ENCODE measurements around the gene MASP2.
"Not testable (repeated sequence)": the region's sequence is repeated elsewhere in the genome, so short reads cannot be mapped to it uniquely, and the experiment has no call there.

MASP2 gene

GRCh38 chr1:11019971-11020370, 27.1 kb downstream of the MASP2 start:
- H3K27ac Mint-ChIP-seq, result no peak overlapping the region
- ATAC-seq (replicated peaks) (no peak), DNase-seq (no peak)
- no peaks in the 10 kb centered on the region for H3K9me3 Mint-ChIP-seq
- H3K4me3 Mint-ChIP-seq, result no peak overlapping the region
- H3K36me3 Mint-ChIP-seq (ENCODE audit: insufficient read depth), result peaks cover 98% of the 10 kb centered on the region
- H3K4me1 Mint-ChIP-seq (ENCODE audit: low read depth in 2 of 2), result peaks cover 16 to 42% of the 10 kb centered on the region in 2 donors
- no peaks in the 10 kb centered on the region for H3K27me3 Mint-ChIP-seq

GRCh38 chr1:11019358-11019757, 27.7 kb downstream of the MASP2 start:
- H3K9me3 Mint-ChIP-seq; ATAC-seq (replicated peaks); H3K4me3 Mint-ChIP-seq; H3K27ac Mint-ChIP-seq; H3K27me3 Mint-ChIP-seq; DNase-seq: not testable (repeated sequence)
- Mint-ChIP-seq H3K36me3 (ENCODE audit: insufficient read depth) (peaks cover 100% of the 10 kb centered on the region), H3K4me1 (ENCODE audit: low read depth in 2 of 2) (peaks cover 21 to 42% of the 10 kb centered on the region in 2 donors)

GRCh38 chr1:11013160-11013531, 33.9 kb downstream of the MASP2 start:
- ATAC-seq (replicated peaks) (no peak), DNase-seq (no peak)
- Mint-ChIP-seq H3K27ac (peak overlapping the region; percentile 97 to 98), H3K27me3 (no peaks in the 10 kb centered on the region), H3K4me1 (ENCODE audit: low read depth in 2 of 2) (peaks cover 23 to 29% of the 10 kb centered on the region in 2 donors), H3K4me3 (peak overlapping the region; percentile 85 to 86), H3K9me3 (no peaks in the 10 kb centered on the region), H3K36me3 (ENCODE audit: insufficient read depth) (peaks cover 64% of the 10 kb centered on the region)

DNA sequence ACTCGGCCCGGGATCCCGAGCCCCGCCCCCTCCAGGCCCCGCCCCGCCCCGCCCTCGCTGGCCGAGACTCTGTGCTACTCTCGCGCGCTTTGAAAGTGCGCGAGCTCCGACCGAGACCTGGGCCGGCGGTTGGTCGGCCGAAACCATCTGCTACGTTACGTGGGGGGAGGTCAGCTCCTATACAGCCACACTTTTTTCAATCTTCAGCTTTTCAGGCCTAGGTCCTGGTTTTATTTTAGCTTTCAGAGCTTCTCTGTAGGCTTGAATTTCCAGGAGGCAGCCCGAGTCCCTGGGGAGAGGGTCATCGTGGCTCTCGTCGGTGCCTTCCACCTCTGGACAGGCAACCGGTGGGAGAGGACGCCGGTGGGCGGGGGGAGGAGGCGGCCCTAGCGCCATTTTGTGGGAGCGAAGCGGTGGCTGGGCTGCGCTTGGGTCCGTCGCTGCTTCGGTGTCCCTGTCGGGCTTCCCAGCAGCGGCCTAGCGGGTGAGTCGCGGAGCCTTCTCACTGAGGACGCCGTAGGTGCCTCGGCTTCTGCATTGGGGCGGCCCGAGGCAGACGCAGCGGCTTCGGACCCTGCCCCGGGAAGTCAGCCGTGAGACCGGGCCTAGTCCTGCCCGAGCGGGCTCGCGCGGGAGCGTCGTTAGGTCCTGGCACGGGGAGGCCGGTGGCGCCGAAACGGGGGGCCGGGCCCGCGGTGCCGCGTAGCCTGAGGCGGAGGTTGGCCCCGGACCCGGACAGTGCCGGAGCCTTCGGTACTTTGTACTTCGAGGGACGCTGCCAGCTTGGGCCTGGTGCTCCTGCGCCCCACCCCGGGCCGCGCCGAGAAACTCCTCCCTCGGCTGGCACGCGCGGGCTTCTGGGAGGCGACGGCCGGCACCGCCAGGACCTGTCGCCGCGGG, 34.5 kb downstream of the MASP2 start, which contains the start of gene TARDBP:
Gene TARDBP (plus strand): TSS at position 395 of the 900 bp plus-strand sequence. CDS start 1,074 bp downstream, outside the sequence.
- peak within 1 kb of the TSS; percentile 85 to 86 for H3K4me3 Mint-ChIP-seq
- peaks cover 57% of the 10 kb centered on the region for H3K36me3 Mint-ChIP-seq (ENCODE audit: insufficient read depth)
- H3K4me1 Mint-ChIP-seq (ENCODE audit: low read depth in 2 of 2), result peaks cover 23 to 27% of the 10 kb centered on the region in 2 donors
- ATAC-seq (replicated peaks), result peak; percentile 86
- peak within 1 kb of the TSS; percentile 97 to 98 for H3K27ac Mint-ChIP-seq
- no peaks in the 10 kb centered on the region for H3K27me3 Mint-ChIP-seq
- H3K9me3 Mint-ChIP-seq, result no peaks in the 10 kb centered on the region
- peak; percentile 88 to 93 (median 89) for DNase-seq

- Mint-ChIP-seq H3K4me3 (no peak overlapping the region), H3K4me1 (ENCODE audit: low read depth in 2 of 2) (no peaks in the 10 kb centered on the region), H3K9me3 (no peaks in the 10 kb centered on the region), H3K27me3 (no peaks in the 10 kb centered on the region), H3K36me3 (ENCODE audit: insufficient read depth) (no peaks in the 10 kb centered on the region), H3K27ac (no peak overlapping the region)
- ATAC-seq (replicated peaks), result no peak
- no peak for DNase-seq
Measured at GRCh38 chr1:11000526-11000925, 46.5 kb downstream of the MASP2 start.

DNA sequence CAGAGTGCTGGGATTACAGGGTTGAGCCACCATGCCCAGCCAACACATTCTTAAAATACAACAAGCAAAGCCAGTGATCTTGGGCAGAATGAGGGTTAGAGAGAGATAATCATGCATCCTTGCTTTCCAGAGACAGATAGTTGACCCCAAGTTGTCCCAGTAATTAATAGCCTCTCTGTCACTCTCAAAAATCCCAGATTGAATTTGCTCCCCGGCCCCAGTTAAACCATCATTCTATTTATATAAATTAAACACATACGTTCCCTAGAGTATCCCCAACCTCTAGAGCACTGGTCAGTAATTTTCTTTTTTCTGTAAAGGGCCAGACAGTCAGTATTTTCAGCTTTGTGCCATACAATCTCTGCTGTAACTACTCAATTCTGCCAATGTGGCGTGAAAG, 50.9 kb downstream of the MASP2 start:
- no peaks in the 10 kb centered on the region for H3K9me3 Mint-ChIP-seq
- no peak for ATAC-seq (replicated peaks)
- no peak overlapping the region for H3K27ac Mint-ChIP-seq
- H3K36me3 Mint-ChIP-seq (ENCODE audit: insufficient read depth), result no peaks in the 10 kb centered on the region
- DNase-seq, result no peak
- H3K27me3 Mint-ChIP-seq, result no peaks in the 10 kb centered on the region
- no peaks in the 10 kb centered on the region for H3K4me1 Mint-ChIP-seq (ENCODE audit: low read depth in 2 of 2)
- no peak overlapping the region for H3K4me3 Mint-ChIP-seq

- DNase-seq (no peak), ATAC-seq (replicated peaks) (no peak)
- no peaks in the 10 kb centered on the region for H3K27me3 Mint-ChIP-seq
- H3K4me3 Mint-ChIP-seq, result no peak overlapping the region
- H3K9me3 Mint-ChIP-seq, result no peaks in the 10 kb centered on the region
- H3K36me3 Mint-ChIP-seq (ENCODE audit: insufficient read depth), result no peaks in the 10 kb centered on the region
- H3K4me1 Mint-ChIP-seq (ENCODE audit: low read depth in 2 of 2), result no peaks in the 10 kb centered on the region
- no peak overlapping the region for H3K27ac Mint-ChIP-seq
Measured at GRCh38 chr1:10992864-10993263, 54.2 kb downstream of the MASP2 start.

DNA sequence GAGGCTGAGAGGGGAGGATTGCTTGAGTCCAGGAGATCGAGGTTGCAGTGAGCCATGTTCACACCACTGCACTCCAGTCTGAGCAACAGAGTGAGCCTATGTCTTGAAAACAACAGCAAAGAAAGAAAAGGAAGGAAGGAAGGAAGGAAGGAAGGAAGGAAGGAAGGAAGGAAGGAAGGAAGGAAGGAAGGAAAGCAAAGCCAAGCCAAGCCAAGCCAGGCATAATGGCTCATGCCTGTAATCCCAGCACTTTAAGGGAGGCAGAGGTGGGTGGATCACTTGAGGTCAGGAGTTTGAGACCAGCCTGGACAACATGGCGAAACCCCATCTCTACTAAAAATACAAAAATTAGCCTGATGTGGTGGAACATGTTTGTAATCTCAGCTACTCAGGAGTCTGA, 55.0 kb downstream of the MASP2 start:
- not testable (repeated sequence) for ATAC-seq (replicated peaks); H3K4me1 Mint-ChIP-seq (ENCODE audit: low read depth in 2 of 2); H3K27ac Mint-ChIP-seq; H3K36me3 Mint-ChIP-seq (ENCODE audit: insufficient read depth); H3K27me3 Mint-ChIP-seq; DNase-seq; H3K4me3 Mint-ChIP-seq; H3K9me3 Mint-ChIP-seq

DNA sequence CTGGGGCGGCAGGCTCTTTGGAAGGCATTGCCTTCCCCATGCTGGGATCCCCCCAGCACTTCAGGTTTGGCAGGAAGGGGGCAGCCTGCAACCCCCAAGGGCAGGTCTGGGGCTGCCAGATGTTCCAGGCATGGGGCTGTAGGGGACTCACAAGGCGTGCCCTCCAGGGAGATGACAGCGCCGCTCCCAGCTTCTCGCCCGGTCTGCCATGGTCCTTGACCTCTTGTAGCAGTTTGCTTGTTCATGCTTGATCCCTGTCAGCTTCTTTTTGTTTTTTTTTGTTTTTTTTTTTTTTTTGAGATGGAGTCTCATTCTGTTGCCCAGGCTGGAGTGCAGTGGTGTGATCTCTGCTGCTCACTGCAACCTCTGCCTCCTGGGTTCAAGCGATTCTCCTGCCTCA, 56.2 kb downstream of the MASP2 start:
- Mint-ChIP-seq H3K27ac (no peak overlapping the region), H3K9me3 (no peaks in the 10 kb centered on the region), H3K4me3 (no peak overlapping the region), H3K27me3 (peaks cover 0 to 5% of the 10 kb centered on the region in 2 donors), H3K36me3 (ENCODE audit: insufficient read depth) (no peaks in the 10 kb centered on the region), H3K4me1 (ENCODE audit: low read depth in 2 of 2) (no peaks in the 10 kb centered on the region)
- DNase-seq (no peak), ATAC-seq (replicated peaks) (no peak)

GRCh38 chr1:10989920-10990516, 57.0 kb downstream of the MASP2 start:
- ATAC-seq (replicated peaks); H3K27ac Mint-ChIP-seq; H3K36me3 Mint-ChIP-seq (ENCODE audit: insufficient read depth); H3K9me3 Mint-ChIP-seq; H3K4me1 Mint-ChIP-seq (ENCODE audit: low read depth in 2 of 2); DNase-seq; H3K4me3 Mint-ChIP-seq: not testable (repeated sequence)
- H3K27me3 Mint-ChIP-seq, result peaks cover 0 to 12% of the 10 kb centered on the region in 2 donors

GRCh38 chr1:10989095-10989494, 57.9 kb downstream of the MASP2 start:
- DNase-seq (no peak), ATAC-seq (replicated peaks) (no peak)
- H3K36me3 Mint-ChIP-seq (ENCODE audit: insufficient read depth), result no peaks in the 10 kb centered on the region
- no peak overlapping the region for H3K4me3 Mint-ChIP-seq
- no peaks in the 10 kb centered on the region for H3K9me3 Mint-ChIP-seq
- peaks cover 0 to 17% of the 10 kb centered on the region in 2 donors for H3K27me3 Mint-ChIP-seq
- H3K27ac Mint-ChIP-seq, result no peak overlapping the region
- H3K4me1 Mint-ChIP-seq (ENCODE audit: low read depth in 2 of 2), result no peaks in the 10 kb centered on the region

DNA sequence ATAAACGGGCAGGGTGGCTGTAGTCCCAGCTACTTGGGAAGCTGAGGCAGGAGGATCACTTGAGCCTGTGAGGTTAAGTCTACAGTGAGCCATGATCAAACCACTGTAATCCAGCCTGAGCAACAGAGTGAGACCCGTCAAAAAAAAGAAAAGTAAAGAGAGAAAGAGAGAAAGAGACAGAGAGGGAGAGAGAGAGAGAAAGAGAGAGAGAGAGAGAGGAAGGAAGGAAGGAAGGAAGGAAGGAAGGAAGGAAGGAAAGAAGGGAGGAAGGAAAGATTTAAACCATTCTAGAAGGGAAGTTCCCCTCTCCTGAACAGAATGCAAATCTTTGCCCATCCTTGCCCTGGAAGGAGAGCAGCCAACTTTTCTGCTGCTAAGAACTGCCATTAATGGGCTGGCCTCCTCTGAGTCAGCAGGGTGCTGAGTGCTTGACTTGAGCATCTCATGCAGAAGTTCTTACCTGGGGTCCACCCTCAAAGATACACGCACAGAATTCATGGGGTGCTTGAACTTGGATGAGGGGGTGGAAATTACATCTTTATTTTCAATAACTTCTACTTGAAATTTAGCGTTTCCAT, 59.1 kb downstream of the MASP2 start:
- H3K4me1 Mint-ChIP-seq (ENCODE audit: low read depth in 2 of 2), result no peaks in the 10 kb centered on the region
- no peak overlapping the region for H3K4me3 Mint-ChIP-seq
- H3K27me3 Mint-ChIP-seq, result peaks cover 0 to 27% of the 10 kb centered on the region in 2 donors

DNA sequence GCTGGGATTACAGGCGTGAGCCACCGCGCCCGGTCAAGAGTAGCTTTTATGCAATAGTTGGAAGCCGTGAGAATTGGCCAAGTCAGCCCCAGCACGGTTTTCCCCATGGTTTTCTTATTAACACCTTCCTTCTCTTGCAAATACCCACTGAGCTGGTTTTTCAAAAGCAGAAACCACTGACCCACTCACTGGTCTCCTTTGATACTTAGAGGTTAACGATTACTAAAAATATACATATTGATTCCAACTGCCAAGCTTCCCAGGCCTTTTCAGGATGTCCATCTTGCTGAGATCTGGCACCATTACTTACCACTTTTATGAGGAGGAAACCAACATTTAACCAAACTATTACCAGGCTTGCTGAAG, 60.5 kb downstream of the MASP2 start:
- no peak for ATAC-seq (replicated peaks)
- Mint-ChIP-seq H3K4me1 (ENCODE audit: low read depth in 2 of 2) (no peaks in the 10 kb centered on the region), H3K27ac (no peak overlapping the region), H3K27me3 (peaks cover under 1 to 36% of the 10 kb centered on the region in 2 donors), H3K9me3 (no peaks in the 10 kb centered on the region), H3K36me3 (ENCODE audit: insufficient read depth) (peaks cover 3% of the 10 kb centered on the region), H3K4me3 (no peak overlapping the region)
- DNase-seq, result no peak

More for the DNA sequence above, 59.1 kb downstream of the MASP2 start:
- ATAC-seq (replicated peaks) (no peak), DNase-seq (no peak)
- H3K36me3 Mint-ChIP-seq (ENCODE audit: insufficient read depth), result peaks cover 3% of the 10 kb centered on the region
- H3K27ac Mint-ChIP-seq, result no peak overlapping the region
- H3K9me3 Mint-ChIP-seq, result no peaks in the 10 kb centered on the region
